Effector CD4-positive, alpha-beta T cell (primary cell): ENCODE data around the gene TMX4.
"Not testable (repeated sequence)": the region's sequence is repeated elsewhere in the genome, so short reads cannot be mapped to it uniquely, and the experiment has no call there.

Experiments
- DNase-seq: peaks from one replicate; pipeline ENCODE4 v3.0.0-alpha.2; 2020

TMX4 gene

GRCh38 chr20:7959484-7959883, 60.1 kb downstream of the TMX4 start:
- DNase-seq: no peak

GRCh38 chr20:7956561-7956960, 63.0 kb downstream of the TMX4 start:
- DNase-seq: not testable (repeated sequence)

GRCh38 chr20:7950387-7950786, 69.2 kb downstream of the TMX4 start:
- DNase-seq: no peak

DNA sequence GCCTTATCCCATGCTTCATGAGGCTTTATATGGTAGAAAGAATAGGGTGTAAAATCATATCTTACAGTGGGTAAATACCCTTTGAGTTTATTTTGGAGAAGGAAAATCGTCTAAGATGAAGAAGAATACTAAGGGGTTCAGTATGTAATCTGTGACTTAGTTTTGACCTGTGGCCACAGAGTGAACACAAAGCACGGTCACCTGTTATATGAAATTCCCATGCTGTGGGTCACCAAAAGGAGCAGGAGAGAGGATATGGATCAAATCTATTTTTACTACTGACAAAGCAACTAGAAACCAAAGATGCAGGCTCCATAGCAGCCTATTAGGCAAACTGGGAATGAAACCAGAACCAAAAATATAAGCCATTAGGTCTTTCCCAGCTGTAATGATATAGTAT, 75.7 kb downstream of the TMX4 start:
- DNase-seq: no peak

- no peak for DNase-seq
Measured at GRCh38 chr20:7940341-7940740, 79.2 kb downstream of the TMX4 start, which contains the start of gene HAO1. HAO1 (minus strand) TSS chr20:7940458; CDS start chr20:7940422, 36 bp downstream.

- no peak for DNase-seq
Measured at GRCh38 chr20:7939663-7940062, 79.9 kb downstream of the TMX4 start.

- no peak for DNase-seq
Measured at GRCh38 chr20:7938058-7938457, 81.5 kb downstream of the TMX4 start.

GRCh38 chr20:7937328-7937727, 82.2 kb downstream of the TMX4 start:
- DNase-seq: no peak

DNA sequence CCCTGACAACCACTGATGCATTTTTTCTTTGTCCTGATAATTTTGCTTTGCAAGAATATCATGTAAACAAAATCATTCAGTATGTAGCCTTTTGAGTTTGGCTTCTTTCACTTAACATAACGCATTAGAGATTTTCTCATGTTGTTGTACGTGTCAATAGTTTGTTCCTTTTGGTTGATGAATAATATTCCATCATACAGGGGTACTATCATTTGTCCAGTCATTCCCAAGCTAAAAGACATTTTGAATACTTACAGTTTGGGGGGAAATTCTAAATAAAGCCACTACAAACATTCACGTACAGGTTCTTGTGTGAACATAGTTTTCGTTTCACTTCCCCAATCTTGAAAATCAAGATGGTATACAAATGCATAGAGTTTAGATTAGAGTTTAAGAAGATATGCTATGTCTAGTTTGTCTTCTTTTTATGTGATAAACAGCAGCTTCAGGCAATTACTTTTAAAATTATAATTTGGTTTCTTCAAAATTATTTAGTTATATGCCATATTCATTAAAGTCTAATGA, 84.5 kb downstream of the TMX4 start:
- no peak for DNase-seq

- DNase-seq: no peak
Measured at GRCh38 chr20:7933346-7933745, 86.2 kb downstream of the TMX4 start.

DNA sequence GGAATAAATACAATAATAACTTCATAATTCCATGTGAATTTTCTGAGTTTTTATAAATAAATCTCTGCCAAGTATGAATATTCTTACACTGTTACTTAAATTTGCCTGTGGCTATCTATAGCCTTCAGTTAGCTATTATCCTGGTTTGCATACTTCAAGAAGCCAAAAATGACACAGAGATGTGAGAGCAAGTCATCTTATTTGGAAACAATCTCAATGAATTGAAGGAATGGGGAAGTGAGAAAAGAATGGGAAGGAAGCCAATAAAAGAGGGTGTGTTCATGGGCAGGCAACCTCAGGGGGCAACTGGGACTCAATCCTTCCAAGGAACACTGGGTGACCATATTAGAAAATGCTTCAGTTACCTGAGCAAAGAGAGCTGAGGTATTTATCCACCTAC, 89.2 kb downstream of the TMX4 start:
- DNase-seq: no peak
